ENCODE results near the gene MAX. TPM values are rescaled to one million over a fixed set of nuclear protein-coding genes. Genes with fewer than 3 reads are reported as not detected.

MAX gene
- total RNA-seq, 1 experiment from 2014 or later, result 72.9 TPM

DNA sequence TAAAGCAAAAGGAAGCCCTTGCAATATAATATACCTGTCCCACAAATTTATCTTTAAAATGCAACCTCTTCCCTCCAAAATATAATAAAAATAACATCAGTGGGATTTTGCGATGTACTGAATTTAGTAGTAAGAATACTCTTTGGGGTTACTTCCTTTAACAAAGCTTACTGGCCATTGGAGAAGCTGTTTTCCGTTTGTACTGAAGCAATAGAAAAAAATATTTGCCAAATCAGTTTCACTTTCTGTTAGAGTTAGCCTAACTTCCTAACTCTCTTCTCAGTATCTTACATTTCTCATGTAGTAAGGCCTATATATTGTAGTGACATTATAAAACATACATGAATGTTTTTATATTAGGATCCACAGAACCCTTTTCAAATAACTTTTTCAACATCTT is 3.7 kb downstream of the MAX start:
- Histone ChIP-seq H4K91ac (ENCODE audit: insufficient read length, low read depth, low read length) (no peak overlapping the region), H3K23me2 (ENCODE audit: insufficient read length, low read depth, low read length, poor library complexity, severe bottlenecking) (peaks cover 8% of the 10 kb centered on the region), H4K20me1 (ENCODE audit: control insufficient read depth, insufficient read depth, insufficient read length) (no peaks in the 10 kb centered on the region), H3K4me2 (ENCODE audit: insufficient read depth, insufficient read length, low read length) (no peak overlapping the region), H2AFZ (ENCODE audit: low read length) (no peak overlapping the region), H3K4ac (ENCODE audit: low read depth, low read length) (no peak overlapping the region), H2BK120ac (ENCODE audit: low read depth, low read length, poor library complexity, severe bottlenecking) (no peak overlapping the region), H3K27ac (ENCODE audit: insufficient read length, low read depth, low read length) (no peak overlapping the region), H2BK20ac (ENCODE audit: low read depth, low read length, poor library complexity, severe bottlenecking) (no peak overlapping the region), H3K9ac (ENCODE audit: extremely low read depth, insufficient read length, low read length) (no peak overlapping the region), H3K79me2 (ENCODE audit: insufficient read depth, low read length) (peaks cover 2% of the 10 kb centered on the region; the same call in 1 of the 2 replicates), H2BK5ac (ENCODE audit: insufficient read length, low read length) (no peak overlapping the region), H3K56ac (ENCODE audit: insufficient read length, low read depth, low read length) (no peak overlapping the region), H4K5ac (ENCODE audit: insufficient read length, low read depth, low read length) (no peak overlapping the region), H3T11ph (ENCODE audit: low read length) (no peak overlapping the region), H3K18ac (ENCODE audit: insufficient read length, low read depth, low read length) (no peak overlapping the region), H3K23ac (ENCODE audit: insufficient read length, low read depth, low read length) (no peak overlapping the region), H2AK5ac (ENCODE audit: insufficient read length, low read length) (no peak overlapping the region), H3K79me1 (ENCODE audit: insufficient read depth, low read depth, low read length, poor library complexity, severe bottlenecking) (peaks cover 9% of the 10 kb centered on the region), H2BK12ac (ENCODE audit: insufficient read length, low read depth, low read length) (no peak overlapping the region), H2BK15ac (ENCODE audit: low read depth, low read length) (no peak overlapping the region), H3K9me3 (ENCODE audit: control insufficient read depth, low read depth, low read length) (no peaks in the 10 kb centered on the region), H3K27me3 (ENCODE audit: insufficient read depth, low read length) (no peaks in the 10 kb centered on the region), H4K8ac (replicated peaks; ENCODE audit: insufficient read length, low read depth, low read length) (no peak overlapping the region), H3K14ac (ENCODE audit: insufficient read depth, low read length) (no peak overlapping the region), H3K4me1 (ENCODE audit: insufficient read depth, low read length) (peaks cover 2% of the 10 kb centered on the region; the same call in 1 of the 2 replicates)
- peaks cover 39 to 40% of the 10 kb centered on the region in 2 experiments for H3K4me1 Mint-ChIP-seq
- H3K36me3 Mint-ChIP-seq (ENCODE audit: insufficient read depth in 1 of 3, low read depth in 3 of 3), result peaks cover 11 to 41% (median 27%) of the 10 kb centered on the region in 3 experiments
- H3K4me3 Mint-ChIP-seq, result no peak overlapping the region
- H3K27ac Mint-ChIP-seq, result no peak overlapping the region
- TF ChIP-seq, protein P1, sequence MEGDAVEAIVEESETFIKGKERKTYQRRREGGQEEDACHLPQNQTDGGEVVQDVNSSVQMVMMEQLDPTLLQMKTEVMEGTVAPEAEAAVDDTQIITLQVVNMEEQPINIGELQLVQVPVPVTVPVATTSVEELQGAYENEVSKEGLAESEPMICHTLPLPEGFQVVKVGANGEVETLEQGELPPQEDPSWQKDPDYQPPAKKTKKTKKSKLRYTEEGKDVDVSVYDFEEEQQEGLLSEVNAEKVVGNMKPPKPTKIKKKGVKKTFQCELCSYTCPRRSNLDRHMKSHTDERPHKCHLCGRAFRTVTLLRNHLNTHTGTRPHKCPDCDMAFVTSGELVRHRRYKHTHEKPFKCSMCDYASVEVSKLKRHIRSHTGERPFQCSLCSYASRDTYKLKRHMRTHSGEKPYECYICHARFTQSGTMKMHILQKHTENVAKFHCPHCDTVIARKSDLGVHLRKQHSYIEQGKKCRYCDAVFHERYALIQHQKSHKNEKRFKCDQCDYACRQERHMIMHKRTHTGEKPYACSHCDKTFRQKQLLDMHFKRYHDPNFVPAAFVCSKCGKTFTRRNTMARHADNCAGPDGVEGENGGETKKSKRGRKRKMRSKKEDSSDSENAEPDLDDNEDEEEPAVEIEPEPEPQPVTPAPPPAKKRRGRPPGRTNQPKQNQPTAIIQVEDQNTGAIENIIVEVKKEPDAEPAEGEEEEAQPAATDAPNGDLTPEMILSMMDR (conservative IDR thresholded peaks at IDR 0.05), result no peak
- DNase-seq, result no peak
- H3K9me3 Mint-ChIP-seq, result no peaks in the 10 kb centered on the region
- no CpG with 5 or more reads among the region's 2 CpGs for WGBS (ENCODE audit: extremely low coverage, insufficient read length, low lambda C conversion rate)
- H3K27me3 Mint-ChIP-seq (ENCODE audit: low read depth), result peaks cover 4% of the 10 kb centered on the region
